H1 (cell line): ENCODE data around the gene PHC1. TPM values are rescaled to one million over a fixed set of nuclear protein-coding genes. Genes with fewer than 3 reads are reported as not detected.

Experiments used
- NANOG ChIP-seq: IDR thresholded peaks from 2 replicates; pipeline ENCODE4 v1.6.1; 2011; ENCODE audit warnings: low read length, low read depth, mild to moderate bottlenecking, inconsistent platforms; ENCODE audit not compliant: insufficient read depth, poor library complexity, severe bottlenecking
- polyA plus RNA-seq, 7 experiments: library from polyadenylated mRNA; depleted of rRNA in 3 of 7; stranded (reverse) in 5 of 7; unstranded in 2 of 7; fragments of >200 nt in 5 of 7; fragments of 200-250 nt in 2 of 7; gene quantifications; 1 replicate in 5 of 7; 2 replicates in 1 of 7; 4 replicates in 1 of 7; pipeline versions ENCODE4 v1.2.1 to v1.2.3, GENCODE V29; 2011 to 2013; ENCODE audit warnings: missing spikeins in 2 of 7, mixed read lengths in 2 of 7
- total RNA-seq: library from RNA; stranded (reverse); fragmentation: NEBNext Ultra II Directional; extraction: Animal tissue kit (Norgen Biotek cat#: 25700); gene quantifications from 2 replicates; pipeline ENCODE4 v1.2.1, GENCODE V29; 2021

Gene PHC1
- total and polyA plus RNA-seq, 2 of the 8 experiments (the other 6 are each of a cell fraction or from before 2014, with no cell fraction given) = 934 to 1,655 TPM

DNA sequence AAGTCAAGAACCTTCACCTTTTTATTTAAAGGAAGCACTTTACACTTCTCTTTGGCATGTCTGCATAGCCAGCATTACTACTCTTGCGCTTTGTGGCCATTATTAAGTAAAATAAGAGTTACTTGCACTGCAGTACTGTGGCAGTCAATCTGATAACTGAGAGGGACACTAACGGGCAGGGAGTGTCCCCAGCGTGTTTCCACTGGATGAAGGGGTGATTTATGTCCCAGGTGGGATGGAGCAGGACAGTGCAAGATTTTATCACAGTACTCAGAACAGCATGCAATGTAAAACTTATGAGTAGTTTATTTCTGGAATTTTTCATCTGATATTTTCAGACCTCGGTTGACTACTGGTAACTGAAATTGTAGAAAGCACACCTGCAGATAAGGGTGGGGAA, 43.3 kb downstream of the PHC1 start (continued):
- no peak for TF ChIP-seq NANOG
- TF ChIP-seq, all 59 proteins: peak for 0
